ENCODE data around the gene HYAL3. TPM values are rescaled to one million over a fixed set of nuclear protein-coding genes. Genes with fewer than 3 reads are reported as not detected.
"Not testable (repeated sequence)": the region's sequence is repeated elsewhere in the genome, so short reads cannot be mapped to it uniquely, and the experiment has no call there.

The HYAL3 gene
- total RNA-seq, 1 donor from 2014 or later = 12.5 TPM

DNA sequence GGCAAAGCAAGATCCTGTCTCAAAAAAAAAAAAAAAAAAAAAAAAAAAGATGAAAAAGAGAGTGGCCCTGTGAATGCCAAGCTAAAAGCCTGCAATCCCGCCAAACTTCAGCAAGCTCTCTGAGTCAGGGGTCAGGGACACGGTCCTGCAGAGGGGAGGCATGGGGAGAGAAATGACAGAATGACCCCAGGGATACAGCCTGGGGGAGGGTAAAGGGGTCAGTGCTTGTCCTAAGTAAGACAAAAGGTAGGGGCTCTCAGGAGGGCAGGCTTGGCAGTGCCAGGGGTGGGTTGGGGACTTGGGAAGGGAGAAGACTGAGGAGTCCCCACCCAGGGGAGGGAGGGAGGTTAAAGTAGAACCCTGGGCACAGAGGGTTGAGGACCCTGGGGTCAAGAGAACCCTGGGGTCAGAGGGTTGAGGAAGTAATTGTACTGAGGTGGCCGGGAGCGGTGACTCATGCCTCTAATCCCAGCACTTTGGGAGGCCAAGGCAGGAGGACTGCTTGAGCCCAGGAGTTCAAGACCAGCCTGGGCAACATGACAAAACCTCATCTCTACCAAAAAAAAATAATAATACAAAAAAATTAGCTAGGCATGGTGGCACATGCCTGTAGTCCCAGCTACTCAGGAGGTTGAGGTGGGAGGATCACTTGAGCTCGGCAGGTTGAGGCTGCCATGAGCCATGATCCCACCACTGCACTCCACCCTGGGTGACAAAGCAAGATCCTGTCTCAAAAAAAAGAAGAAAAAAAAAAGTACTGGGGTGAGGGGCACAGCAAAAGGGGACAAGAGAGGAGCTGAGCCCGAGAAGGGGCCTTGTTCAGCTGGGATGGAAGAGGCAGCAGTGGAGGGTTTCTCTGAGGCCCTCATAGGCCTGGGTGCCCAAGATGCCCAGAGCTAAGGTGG lies 35.5 kb downstream of the HYAL3 start:
- intact Hi-C loops (cut with micrococcal nuclease) = no loop called here

DNA sequence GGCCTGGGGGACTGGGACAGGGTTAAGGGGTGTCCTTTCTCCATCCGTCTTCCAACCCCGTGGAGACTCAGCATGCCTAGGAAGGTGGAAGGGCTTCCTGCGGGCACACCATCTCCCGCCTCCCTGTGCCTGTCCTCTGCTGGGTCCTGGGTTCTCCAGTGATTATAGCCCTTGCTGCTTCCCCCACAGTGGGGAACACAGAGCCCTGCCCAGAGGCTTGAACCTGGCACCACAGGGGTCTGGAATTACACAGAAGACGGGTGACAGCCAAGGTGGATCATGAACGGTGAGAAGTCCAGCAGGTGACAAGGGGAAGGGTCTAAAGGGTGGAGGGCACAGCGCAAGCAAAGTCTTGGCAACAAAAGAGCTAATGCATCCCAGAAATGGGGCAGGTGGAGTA lies 36.4 kb downstream of the HYAL3 start:
- intact Hi-C loops (cut with micrococcal nuclease) = no loop called here

DNA sequence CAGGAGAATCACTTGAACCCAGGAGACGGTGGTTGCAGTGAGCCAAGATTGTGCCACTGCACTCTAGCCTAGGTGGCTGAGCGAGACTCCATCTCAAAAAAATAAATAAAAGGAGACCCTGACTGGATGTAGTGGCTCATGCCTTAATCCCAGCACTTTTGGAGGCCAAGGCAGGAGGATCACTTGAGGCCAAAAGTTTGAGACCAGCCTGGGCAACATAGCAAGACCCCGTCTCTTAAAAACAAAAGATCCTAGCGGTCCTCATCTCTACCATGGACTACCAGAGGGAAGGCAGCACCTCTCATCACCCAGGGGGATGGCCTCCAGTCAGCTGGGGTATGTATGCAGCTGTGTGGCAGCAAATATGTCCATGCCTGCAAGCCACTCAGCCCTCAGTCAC lies 37.0 kb downstream of the HYAL3 start:
- intact Hi-C loops (cut with micrococcal nuclease) = not testable (repeated sequence)

DNA sequence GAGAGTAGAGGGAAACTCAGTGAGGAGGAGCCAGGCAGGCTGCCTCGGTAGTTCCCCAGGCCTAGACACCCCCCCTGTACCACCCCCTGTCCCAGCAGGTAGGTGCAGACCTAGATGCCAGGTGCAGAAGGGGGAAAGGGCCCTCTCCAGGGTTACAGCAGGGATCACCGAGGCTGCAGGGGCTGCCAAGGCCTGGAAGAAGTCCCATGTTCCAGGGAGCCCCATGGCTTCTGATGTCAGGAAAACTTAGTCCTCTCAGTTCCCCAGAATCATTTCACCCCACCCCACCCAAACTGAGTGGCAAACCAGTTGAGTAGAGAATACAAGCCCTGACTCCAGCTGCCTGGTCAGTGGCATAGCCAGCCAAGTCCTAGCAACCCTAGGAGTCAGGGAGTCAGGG lies 37.7 kb downstream of the HYAL3 start:
- intact Hi-C loops (cut with micrococcal nuclease) = no loop called here

DNA sequence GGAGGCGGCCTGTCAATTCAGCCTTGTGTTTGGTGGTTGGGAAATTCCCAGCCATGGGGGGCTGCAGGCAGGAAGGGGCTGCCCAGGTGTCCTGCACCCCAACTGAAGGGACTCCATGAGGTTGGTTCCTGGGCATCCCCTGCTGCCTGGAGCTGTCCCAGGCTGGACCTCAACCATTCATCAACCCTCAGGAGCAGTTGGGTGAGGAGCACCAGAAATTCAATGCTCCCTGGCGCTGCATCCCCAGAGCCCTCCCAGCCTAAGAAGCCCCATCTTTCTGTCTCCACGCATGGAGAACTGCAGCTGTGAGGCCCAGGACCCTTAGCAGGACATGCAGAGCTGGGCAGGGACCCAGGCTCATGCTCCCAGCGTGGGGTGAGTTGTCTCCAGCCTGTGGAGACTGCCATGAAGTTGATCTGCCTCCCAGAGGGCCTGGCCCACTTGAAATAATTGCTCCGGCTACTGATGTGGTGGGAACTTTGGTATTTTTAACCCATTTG lies 38.2 kb downstream of the HYAL3 start:
- intact Hi-C loops (cut with micrococcal nuclease) = loop anchor here (1.0 kb wide), 6 partner anchors 12 to 69 kb away; partner anchors contain the start of genes HYAL3 and NAA80

DNA sequence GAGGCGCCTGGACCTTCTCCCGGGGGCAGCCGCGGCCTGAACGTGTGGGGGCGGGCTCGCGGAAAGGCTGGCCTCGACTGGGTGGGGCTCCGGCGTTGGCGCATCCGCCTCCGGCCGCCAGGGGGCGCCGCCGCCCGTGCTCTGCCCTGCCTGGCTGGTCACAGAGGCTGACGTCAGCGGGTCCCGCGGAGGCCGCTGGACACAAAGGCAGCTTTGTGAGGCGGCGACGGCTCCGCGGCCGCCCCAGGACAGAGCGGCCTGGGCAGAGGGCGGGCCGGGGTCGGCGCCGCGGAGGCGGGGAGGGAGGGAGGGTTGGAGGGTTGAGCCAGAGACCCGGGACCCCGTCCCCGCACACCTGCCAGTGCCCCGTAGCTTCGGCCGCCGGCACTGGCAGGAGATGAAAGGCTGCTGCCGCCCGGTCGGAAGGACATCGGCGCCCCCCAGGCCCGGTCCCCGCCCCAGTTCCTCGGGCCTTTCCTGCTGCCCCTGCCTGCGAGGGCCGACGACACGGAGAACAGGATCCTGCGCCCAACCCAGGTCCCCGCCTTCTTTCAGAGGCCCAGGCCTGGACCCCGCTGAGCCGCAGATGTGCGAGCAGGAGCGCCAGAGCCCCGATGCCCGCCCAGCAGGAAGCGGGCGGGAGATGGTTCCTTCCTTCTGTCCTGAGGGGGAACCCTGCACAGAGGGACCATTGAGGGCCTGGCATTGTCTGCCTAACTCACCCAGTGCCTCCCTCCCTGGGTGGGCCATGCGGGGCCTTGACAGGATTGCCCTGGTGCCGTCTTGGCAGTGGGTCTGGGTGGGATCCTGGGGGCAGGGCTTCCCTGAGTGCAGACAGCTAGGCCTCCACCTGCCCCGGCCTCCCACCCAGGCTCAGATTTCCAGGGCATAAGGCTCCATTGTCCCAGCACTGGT lies 38.9 kb downstream of the HYAL3 start:
- intact Hi-C loops (cut with micrococcal nuclease) = loop anchor here (1.0 kb wide), 6 partner anchors 13 to 68 kb away; partner anchors contain the start of genes HYAL3 and NAA80

DNA sequence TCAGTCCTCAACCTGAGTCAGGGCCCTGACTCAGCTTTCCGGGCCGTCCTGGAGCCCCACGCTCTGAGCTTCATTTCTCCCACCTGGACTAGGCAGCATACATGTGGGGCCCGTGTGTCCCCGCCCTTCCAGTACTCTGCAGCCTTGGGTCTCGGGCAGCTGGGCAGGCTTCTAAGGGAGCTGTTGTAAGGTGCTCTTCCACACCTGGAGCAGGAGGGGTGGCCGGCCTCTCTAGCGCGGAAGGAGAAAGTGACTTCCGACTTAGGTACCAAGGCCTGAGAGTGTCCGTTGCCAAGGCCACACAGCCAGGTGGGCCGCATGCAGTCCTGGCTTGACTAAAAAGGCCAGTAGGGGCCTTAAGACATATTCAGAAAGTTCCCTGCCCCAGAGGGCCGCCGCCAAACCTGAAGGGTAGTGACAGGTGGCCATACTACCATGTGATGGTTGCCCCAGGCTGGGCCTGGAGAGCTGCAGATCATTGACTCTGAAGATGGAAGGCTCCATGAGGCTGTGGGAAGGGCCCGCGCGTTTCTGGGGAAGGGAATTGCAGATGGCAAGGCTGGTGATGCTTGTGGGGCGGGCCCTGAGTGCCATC lies 39.7 kb downstream of the HYAL3 start:
- intact Hi-C loops (cut with micrococcal nuclease) = loop anchor here (1.0 kb wide), 6 partner anchors 13 to 67 kb away; partner anchors contain the start of genes HYAL3 and NAA80

DNA sequence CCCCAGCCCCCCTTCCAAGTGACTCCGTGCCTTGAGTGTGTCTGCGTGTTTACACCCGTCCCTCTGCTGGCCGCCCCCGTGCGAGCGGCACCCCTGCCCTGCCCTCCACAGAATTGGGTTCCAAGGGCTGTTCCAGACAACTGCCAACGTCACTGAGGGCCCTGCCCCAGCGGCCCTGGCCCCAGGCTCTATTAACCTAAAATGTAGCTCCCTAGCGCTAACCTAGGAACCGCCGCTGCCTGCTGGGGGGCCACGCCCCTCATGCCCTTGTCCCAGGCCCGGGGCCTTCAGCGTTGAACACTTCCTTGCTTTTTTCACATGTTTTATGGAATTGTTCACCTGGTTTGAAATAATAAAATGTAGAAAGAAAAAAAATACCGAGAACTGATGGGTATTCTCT lies 40.2 kb downstream of the HYAL3 start:
- intact Hi-C loops (cut with micrococcal nuclease) = no loop called here

DNA sequence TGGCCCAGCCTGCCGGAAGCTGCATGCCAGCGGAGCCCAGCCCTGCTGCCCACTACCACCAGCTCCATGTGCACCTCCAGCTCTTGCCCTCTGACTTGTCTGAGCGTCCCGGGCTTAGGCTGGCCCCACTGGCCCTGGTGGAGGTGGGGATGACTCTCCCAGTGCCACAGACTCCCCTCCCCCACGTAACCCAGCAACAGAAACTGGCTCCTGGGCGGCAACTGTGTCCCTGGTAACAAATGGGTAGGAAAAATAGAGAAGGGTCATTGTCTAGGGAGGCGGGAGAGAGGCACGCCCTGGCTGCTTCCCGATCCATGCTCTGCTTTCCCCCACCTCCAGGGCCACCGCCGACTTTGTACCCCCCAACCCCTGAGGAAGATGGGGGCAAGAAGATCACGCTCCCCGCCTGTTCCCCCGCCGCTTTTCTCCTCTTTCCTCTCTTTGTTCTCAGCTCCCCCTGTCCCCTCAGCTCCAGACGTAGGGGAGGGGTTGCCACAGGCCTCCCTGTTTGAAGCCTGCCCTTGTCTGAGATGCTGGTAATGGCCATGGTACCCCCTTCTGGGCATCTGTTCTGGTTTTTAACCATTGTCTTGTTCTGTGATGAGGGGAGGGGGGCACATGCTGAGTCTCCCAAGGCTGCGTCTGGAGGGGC lies 41.0 kb downstream of the HYAL3 start:
- intact Hi-C loops (cut with micrococcal nuclease) = no loop called here

DNA sequence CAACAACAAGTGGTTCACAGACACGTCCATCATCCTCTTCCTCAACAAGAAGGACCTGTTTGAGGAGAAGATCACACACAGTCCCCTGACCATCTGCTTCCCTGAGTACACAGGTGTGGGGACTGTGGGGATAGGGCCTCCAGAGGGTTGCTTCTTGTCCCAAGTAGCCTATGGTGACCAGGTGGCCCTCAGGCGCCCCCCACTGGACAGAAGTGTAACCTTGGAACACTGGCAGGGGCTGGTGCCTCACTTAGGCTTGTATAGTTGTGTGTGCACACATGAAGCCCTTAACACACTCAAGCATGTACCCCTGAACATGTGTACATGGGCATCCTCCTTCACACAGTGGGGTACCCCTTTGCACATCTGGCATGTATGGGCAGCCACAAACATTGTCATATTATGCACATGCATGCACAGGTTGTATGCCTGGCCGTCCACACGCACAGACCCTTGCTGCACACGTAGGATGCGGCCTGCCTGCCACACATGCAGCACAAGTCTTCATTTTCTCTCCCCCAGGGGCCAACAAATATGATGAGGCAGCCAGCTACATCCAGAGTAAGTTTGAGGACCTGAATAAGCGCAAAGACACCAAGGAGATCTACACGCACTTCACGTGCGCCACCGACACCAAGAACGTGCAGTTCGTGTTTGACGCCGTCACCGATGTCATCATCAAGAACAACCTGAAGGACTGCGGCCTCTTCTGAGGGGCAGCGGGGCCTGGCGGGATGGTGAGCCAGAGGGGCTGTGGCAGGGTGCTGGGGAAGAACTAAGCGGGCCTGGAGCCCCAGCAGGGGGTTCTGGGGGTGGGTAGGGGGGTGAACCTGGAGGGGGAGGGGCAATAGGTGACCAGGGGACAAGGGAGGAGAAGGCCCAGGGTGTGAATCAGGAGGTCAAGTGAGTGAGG lies 42.0 kb downstream of the HYAL3 start:
- intact Hi-C loops (cut with micrococcal nuclease) = no loop called here

DNA sequence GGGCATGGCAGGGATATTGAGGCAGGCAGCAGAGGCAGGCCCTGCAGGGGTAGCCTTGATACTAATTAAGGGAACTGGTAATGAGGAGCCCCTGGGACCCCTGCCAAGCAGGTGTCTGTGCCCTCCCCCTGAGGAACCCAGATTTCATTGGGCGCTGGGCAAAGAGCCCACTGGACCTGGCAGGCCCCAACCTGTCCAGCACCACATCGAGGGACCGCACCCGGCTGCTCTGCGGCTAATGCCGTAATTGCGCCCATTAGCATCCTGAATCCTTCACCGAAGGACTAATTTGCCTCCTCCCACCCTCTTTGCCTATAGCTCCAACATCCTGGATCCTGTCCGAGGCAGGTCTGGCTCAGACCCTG lies 44.0 kb downstream of the HYAL3 start:
- intact Hi-C loops (cut with micrococcal nuclease) = no loop called here

DNA sequence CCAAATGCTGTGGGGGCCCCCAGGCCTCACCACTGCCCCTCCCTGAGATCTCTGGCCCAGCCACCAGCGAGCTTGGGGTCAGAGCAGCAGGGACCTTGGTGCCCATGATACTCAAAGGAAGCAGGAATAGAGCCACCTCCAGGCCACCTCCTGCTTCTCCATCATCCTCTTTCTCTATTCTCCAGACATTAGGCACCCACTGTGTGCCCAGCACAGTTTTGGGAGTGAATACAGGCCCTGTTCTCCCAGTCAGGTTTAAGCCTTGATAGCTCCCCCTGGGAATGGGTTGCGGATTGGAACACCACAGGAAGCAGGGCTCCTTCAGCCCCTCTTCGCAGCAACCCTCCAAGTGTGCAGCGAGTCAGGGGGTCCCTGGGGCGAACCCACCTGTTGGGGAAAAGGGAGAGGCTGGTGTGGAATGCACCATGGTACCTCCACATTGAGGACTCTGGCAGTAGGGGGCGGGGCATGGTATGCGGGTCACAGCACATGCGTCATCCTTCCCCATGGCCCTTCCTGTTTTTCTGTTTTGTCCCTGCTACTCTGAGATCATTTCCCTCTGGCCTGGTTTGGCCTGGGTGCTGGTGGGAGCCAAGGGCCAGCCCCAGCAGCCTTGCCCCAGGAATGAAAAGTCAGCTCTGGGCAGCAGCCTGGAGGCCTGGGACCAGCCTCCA lies 44.5 kb downstream of the HYAL3 start:
- intact Hi-C loops (cut with micrococcal nuclease) = no loop called here

DNA sequence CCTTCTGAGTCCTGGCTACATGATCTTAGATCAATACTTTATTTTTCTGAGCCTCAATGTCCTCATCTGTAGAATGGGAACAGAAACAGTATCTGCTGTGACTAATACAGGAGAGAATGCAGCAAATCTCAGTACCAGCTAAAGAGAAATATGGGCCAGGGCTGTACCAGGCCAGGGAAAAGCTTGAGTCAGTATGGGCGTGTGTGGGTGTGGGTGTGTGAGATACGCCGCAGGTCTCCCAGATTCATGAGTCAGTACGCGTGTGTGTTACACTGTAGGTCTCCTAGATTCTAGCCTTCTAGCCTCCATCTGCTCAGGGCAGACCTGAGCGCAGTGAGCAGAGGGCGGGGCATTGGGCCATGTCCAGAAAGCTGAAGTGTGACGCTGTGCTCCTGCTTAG lies 48.0 kb downstream of the HYAL3 start:
- intact Hi-C loops (cut with micrococcal nuclease) = no loop called here

DNA sequence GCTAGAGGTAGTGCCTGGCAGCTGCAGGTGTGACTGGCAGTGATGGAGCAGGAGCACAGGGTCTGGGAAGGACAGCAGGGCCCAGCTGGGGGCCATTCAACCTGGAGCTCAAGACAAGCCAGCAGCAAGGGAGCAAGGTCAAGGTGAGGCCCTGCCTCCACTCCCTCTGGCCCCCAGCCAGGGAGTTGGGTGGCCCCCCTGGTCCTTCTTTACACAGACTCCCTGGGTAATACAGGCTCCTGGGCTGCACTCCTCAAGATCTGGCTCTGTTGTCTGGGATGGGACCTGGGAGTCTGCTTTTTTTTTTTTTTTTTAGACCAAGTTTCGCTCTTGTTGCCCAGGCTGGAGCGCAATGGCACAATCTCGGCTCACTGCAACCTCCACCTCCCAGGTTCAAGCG lies 48.7 kb downstream of the HYAL3 start:
- intact Hi-C loops (cut with micrococcal nuclease) = no loop called here

DNA sequence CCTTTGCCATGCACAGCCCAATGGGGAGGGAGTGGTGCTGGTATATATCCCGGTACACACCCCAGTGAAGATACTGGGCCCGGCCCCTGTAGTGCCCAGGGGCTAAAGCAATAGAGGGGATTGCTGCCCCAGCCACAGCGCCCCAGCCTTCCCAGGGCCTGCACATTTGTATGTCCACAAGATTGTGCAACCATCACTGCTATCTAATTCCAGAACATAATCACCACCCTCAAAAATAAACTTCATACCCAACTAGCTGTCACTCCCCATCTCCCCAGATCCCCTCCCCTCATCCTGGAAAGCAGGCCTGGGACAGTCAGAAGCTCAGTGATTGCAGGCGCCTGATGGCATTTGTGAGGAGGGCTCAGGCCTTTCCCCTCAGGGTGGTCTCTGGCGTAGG lies 49.7 kb downstream of the HYAL3 start:
- intact Hi-C loops (cut with micrococcal nuclease) = no loop called here

DNA sequence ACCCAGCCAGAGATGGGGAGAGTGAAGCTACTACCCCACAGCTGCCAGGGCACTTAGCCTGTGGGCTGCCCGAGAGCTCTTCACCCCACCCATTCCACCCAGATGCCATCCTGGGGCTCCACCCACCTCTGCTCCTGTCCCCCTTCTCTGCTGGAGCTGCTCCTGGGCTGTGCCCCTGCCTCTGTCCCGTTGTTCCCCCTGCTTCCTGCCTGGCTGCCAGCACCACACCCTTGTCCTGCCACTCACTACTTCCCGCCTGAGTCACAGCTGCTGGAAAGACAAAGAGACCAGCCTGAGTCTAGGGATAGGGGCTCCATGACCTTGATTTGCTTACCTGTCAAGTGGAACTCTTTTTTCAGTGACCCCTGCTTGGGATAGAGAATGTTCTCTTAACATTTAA lies 50.8 kb downstream of the HYAL3 start:
- intact Hi-C loops (cut with micrococcal nuclease) = no loop called here

DNA sequence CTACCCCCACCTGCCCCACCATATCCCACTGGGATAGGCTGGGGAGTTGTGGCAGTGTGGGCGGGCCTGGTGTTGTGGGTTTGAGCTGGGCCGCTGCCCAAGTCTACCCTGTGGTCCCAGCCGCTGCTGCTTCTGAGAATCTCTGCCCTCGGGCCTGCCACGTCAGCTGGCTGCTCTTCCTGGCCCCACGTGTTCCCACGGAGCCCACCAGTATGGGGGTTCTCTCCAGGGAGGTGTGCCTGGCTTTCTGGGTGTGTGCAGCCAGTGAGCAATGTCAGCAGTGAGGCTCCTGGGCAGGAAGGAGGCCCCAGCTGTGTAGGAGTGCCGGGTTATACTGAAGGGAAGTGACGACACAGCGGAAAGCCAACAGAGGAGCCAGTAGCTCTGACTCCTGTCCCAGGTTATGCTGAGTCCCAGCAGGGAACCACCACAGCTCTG lies 52.7 kb downstream of the HYAL3 start:
- intact Hi-C loops (cut with micrococcal nuclease) = loop anchor here (1.0 kb wide), 8 partner anchors 11 to 125 kb away; partner anchors contain the start of genes HYAL3, IFRD2 and NAA80

DNA sequence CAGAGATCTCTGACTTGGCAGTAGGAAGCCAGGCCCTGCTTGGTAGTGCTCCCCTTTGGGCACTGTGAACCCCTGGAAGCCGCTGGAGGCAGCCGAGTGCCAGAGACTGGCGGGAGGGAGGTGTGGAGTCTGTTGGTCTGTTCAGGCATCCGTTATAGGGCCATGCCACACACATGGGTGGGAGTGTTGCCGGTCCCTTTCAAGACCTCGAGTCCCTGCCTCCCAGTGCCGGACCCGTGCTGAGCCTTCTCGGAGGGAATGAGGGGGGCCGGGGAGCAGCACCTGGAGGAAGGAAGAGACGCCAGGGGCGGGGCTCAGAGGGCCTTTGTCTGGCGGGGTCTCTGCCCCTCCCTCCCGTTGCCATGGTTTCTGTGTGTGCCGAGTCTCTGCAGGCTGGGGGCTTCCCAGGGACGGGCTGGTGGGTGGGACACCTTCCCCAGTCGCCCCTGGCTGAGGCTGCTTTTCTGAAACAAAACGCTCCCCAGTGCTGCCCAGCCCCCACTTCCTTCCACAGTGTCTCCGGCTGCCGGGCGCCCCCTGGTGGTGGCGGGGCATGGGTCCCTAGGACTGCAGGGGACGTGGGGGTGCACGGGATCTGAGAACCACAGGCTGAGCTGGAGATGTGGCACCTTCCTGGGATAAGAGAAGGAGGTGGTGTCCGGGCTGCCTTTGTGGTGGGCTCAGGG lies 53.2 kb downstream of the HYAL3 start:
- intact Hi-C loops (cut with micrococcal nuclease) = loop anchor here (1.0 kb wide), 8 partner anchors 11 to 125 kb away; partner anchors contain the start of genes HYAL3, IFRD2 and NAA80
